Uterus (tissue), 2 donors: ENCODE measurements around the gene MRPL38.

Experiments
- CTCF ChIP-seq, 4 experiments: fragments of 200-600 bp in 2 of 4; fragments of 450-650 bp in 2 of 4; sonication (generic) in 2 of 4; IDR thresholded peaks; one replicate each; pipeline ENCODE4 v1.5.1; 2016 to 2019; ENCODE audit warnings: antibody characterized with exemption in 4 of 4, mild to moderate bottlenecking in 2 of 4, moderate library complexity in 1 of 4
- POLR2A ChIP-seq, 2 donors: fragments of 450-650 bp; IDR thresholded peaks; one replicate each; pipeline ENCODE4 v1.6.1; 2016; ENCODE audit warnings: antibody characterized with exemption in 2 of 2, mild to moderate bottlenecking in 1 of 2, moderate library complexity in 1 of 2

DNA sequence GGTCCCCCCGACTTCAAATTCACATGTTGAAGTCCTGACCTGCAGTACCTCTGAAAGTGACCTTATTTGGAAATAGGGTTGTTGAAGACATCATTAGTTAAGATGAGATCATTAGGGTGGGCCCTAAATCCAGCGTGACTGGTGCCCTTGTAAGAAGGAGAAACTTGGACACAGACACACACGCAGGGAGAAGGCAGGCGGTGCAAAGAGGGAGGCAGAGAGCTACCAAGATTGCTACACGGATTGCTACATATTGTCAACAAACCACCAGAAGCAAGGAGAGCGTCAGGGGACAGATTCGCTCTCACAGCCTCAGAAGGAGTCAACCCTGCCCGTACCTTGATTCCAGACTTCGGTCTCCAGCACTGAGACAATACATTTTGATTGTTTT lies 42.8 kb downstream of the MRPL38 start:
- TF ChIP-seq CTCF (IDR thresholded peaks at IDR 0.05) (no peak), POLR2A (IDR thresholded peaks at IDR 0.05) (peak; percentile 13 to 16)
